Smooth muscle cell (in vitro differentiated cells): ENCODE results near the gene TRIM27. TPM values are rescaled to one million over a fixed set of nuclear protein-coding genes. Genes with fewer than 3 reads are reported as not detected.
"Not testable (repeated sequence)": the region's sequence is repeated elsewhere in the genome, so short reads cannot be mapped to it uniquely, and the experiment has no call there.

Source experiments
- DNase-seq: peaks from one replicate; lab custom pipeline; 2025; ENCODE audit not compliant: unreplicated experiment; lab: John Stamatoyannopoulos, UW
- H2AFZ ChIP-seq: fragments of 200-600 bp; sonication (generic); 2 replicates; pipeline ENCODE4 v1.6.0; 2016; ENCODE audit warnings: antibody characterized with exemption, low read depth, mild to moderate bottlenecking
- H3F3A ChIP-seq: fragments of 200-600 bp; sonication (generic); 2 replicates; pipeline ENCODE4 v1.6.0; 2017; ENCODE audit warnings: antibody characterized with exemption, low read depth
- H3K27ac ChIP-seq: fragments of 200-600 bp; sonication (generic); 2 replicates; pipeline ENCODE4 v1.5.1; 2016; ENCODE audit warnings: low read depth, mild to moderate bottlenecking
- H3K27me3 ChIP-seq: fragments of 200-600 bp; sonication (generic); 2 replicates; pipeline ENCODE4 v1.6.1; 2016; ENCODE audit warnings: low read depth, mild to moderate bottlenecking
- H3K36me3 ChIP-seq: fragments of 200-600 bp; sonication (generic); 2 replicates; pipeline ENCODE4 v1.5.1; 2016; ENCODE audit warnings: low read depth
- H3K4me1 ChIP-seq: fragments of 200-600 bp; sonication (generic); 2 replicates; pipeline ENCODE4 v1.5.1; 2016; ENCODE audit warnings: low read depth
- H3K4me2 ChIP-seq: fragments of 200-600 bp; sonication (generic); 2 replicates; pipeline ENCODE4 v1.6.0; 2016; ENCODE audit warnings: mild to moderate bottlenecking
- H3K4me3 ChIP-seq: fragments of 200-600 bp; sonication (generic); 2 replicates; pipeline ENCODE4 v1.5.1; 2016; ENCODE audit warnings: mild to moderate bottlenecking
- H3K79me2 ChIP-seq: fragments of 200-600 bp; sonication (generic); 2 replicates; pipeline ENCODE4 v1.6.0; 2016; ENCODE audit warnings: low read depth, mild to moderate bottlenecking
- H3K9ac ChIP-seq: fragments of 200-600 bp; sonication (generic); 2 replicates; pipeline ENCODE4 v1.6.0; 2016; ENCODE audit warnings: low read depth
- H3K9me3 ChIP-seq: fragments of 200-600 bp; sonication (generic); replicated peaks from 2 replicates; pipeline ENCODE4 v1.5.1; 2016; ENCODE audit warnings: low read depth
- H4K20me1 ChIP-seq: fragments of 200-600 bp; sonication (generic); 2 replicates; pipeline ENCODE4 v1.6.0; 2016; ENCODE audit warnings: low read depth
- CTCF ChIP-seq: fragments of 200-600 bp; sonication (generic); IDR thresholded peaks from 2 replicates; pipeline ENCODE4 v1.5.1; 2017; ENCODE audit warnings: borderline replicate concordance, mild to moderate bottlenecking, antibody characterized with exemption; ENCODE audit not compliant: insufficient read depth, poor library complexity, severe bottlenecking
- WGBS: methylation state at CpG from one replicate; pipeline ENCODE4 v1.1.7; 2016; ENCODE audit warnings: low lambda C conversion rate; 5-methylcytosine and 5-hydroxymethylcytosine counted together
- polyA plus RNA-seq: library from polyadenylated mRNA; unstranded; fragments of >200 nt; fragmentation: Nextera tagmentation; extraction: Ambion mirVana; gene quantifications from 2 replicates; pipeline ENCODE4 v1.2.1, GENCODE V29; 2016
- small RNA-seq: library from RNA; depleted of rRNA; stranded (forward); fragments of <200 nt; gene quantifications from one replicate; pipeline ENCODE3, GENCODE V24; 2014
- total RNA-seq: library from RNA; depleted of rRNA; stranded (reverse); fragments of >200 nt; gene quantifications from 2 replicates; pipeline ENCODE4 v1.2.3, GENCODE V29; 2014

Gene TRIM27
- total and polyA plus RNA-seq, 2 experiments from 2014 or later = 62.0 to 63.8 TPM

GRCh38 chr6:28856620-28857005 lies 67.2 kb downstream of the TRIM27 start:
- Histone ChIP-seq H3K9me3 (no peaks in the 10 kb centered on the region), H3K36me3 (no peaks in the 10 kb centered on the region), H3K4me1 (no peaks in the 10 kb centered on the region), H3K9ac (no peak overlapping the region), H3K4me3 (no peak overlapping the region), H2AFZ (no peak overlapping the region), H3K27me3 (peaks cover 7% of the 10 kb centered on the region), H3K4me2 (no peak overlapping the region), H3F3A (no peaks in the 10 kb centered on the region), H4K20me1 (no peaks in the 10 kb centered on the region), H3K79me2 (no peaks in the 10 kb centered on the region), H3K27ac (no peak overlapping the region)
- no peak for DNase-seq
- WGBS = 47% methylated on average over 1 of the region's 1 CpG
- no peak for TF ChIP-seq CTCF

DNA sequence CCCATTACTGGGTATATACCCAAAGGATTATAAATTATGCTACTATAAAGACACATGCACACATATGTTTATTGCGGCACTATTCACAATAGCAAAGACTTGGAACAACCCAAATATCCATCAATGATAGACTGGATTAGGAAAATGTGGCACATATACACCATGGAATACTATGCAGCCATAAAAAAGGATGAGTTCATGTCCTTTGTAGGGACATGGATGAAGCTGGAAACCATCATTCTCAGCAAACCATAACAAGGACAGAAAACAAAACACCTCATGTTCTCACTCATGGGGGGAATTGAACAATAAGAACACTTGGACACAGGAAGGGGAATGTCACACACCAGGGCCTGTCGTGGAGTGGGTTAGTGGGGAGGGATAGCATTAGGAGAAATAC lies 69.4 kb downstream of the TRIM27 start:
- not testable (repeated sequence) for H3K4me1 ChIP-seq, H3K27me3 ChIP-seq, DNase-seq, H3K27ac ChIP-seq, H3K4me3 ChIP-seq, H3K9ac ChIP-seq, H3K79me2 ChIP-seq, H3K36me3 ChIP-seq, H3K9me3 ChIP-seq, H3F3A ChIP-seq, H4K20me1 ChIP-seq, H3K4me2 ChIP-seq, H2AFZ ChIP-seq
- WGBS = 82% methylated on average over 2 of the region's 2 CpGs

Small RNA genes lying within 50 kb of the gene (small RNA-seq; reads per million reads assigned to genes)
- not detected for gene RNU6-930P

Other genes with a start within 250 kb of the TRIM27 start
- 0.58 and 2.6 TPM in 2 replicates for gene ZNF311, start 81.3 kb upstream of the TRIM27 start, total RNA-seq
- gene ZNF311, start 81.3 kb upstream of the TRIM27 start, polyA plus RNA-seq = 0.17 and 1.0 TPM in 2 replicates
- not detected in 2 replicates for gene OR2W1, start 121.2 kb upstream of the TRIM27 start, total RNA-seq
- not detected in 2 replicates for gene OR2W1, start 121.2 kb upstream of the TRIM27 start, polyA plus RNA-seq
- gene OR2B3, start 163.3 kb upstream of the TRIM27 start, total RNA-seq = not detected in 2 replicates
- not detected in 2 replicates for gene OR2B3, start 163.3 kb upstream of the TRIM27 start, polyA plus RNA-seq
- gene OR2J1, start 175.5 kb upstream of the TRIM27 start, total RNA-seq = not detected in 2 replicates
- not detected in 2 replicates for gene OR2J1, start 175.5 kb upstream of the TRIM27 start, polyA plus RNA-seq
- gene OR2J3, start 184.1 kb upstream of the TRIM27 start, total RNA-seq = not detected in 2 replicates
- gene OR2J3, start 184.1 kb upstream of the TRIM27 start, polyA plus RNA-seq = not detected in 2 replicates
- gene OR2J2, start 246.9 kb upstream of the TRIM27 start, total RNA-seq = not detected in 2 replicates
- gene OR2J2, start 246.9 kb upstream of the TRIM27 start, polyA plus RNA-seq = not detected in 2 replicates